Measurements from ENCODE around the gene ZNF219. TPM values are rescaled to one million over a fixed set of nuclear protein-coding genes. Genes with fewer than 3 reads are reported as not detected.

The ZNF219 gene
- total and polyA plus RNA-seq, 2 of the 13 experiments (the other 11 are each of a cell fraction or from before 2014, with no cell fraction given) = 34.5 to 36.6 TPM

DNA sequence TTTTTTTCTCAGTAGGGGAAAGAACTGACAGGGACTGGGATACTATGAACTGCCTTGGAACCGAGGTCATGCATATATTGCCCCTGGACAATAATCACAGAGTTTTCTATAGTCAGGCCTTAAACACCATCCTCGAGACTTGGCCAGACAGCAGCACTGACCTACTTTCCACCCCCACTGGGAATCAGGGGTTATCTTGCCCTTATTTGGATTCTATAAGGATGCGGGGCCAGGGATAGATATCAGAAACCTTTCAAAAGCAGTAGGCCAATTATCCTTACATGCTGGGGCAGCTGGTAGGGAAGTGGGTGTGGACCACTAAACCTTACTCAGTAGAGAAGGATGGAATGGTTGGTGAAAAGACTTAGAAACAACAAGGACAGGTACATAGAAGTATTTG, 2.0 kb downstream of the ZNF219 start:
- Histone ChIP-seq H3K4me2 (ENCODE audit: low read depth, low read length) (peak overlapping the region; percentile 94), H3K4me1 (ENCODE audit: insufficient read depth, low read length) (peaks cover 64% of the 10 kb centered on the region), H3K4me3 (replicated peaks in 1 of 3; ENCODE audit: insufficient read depth in 1 of 3, low read depth in 2 of 3, low read length in 3 of 3) (peak overlapping the region in 1 of 3 experiments; percentile 71; a peak in 1 of 6 replicates), H3K27ac (ENCODE audit: extremely low read length, insufficient read depth, low read length) (peak overlapping the region; percentile 70), H2AFZ (ENCODE audit: low read length) (no peak overlapping the region), H3K27me3 (ENCODE audit: control insufficient read depth in 1 of 2, insufficient read depth in 2 of 2, low read length in 2 of 2) (no peaks in the 10 kb centered on the region; a peak in 1 of 5 replicates), H3K9me3 (ENCODE audit: low read length) (no peaks in the 10 kb centered on the region), H3K79me2 (ENCODE audit: insufficient read depth, low read length) (peaks cover 30% of the 10 kb centered on the region), H3K36me3 (replicated peaks in 1 of 2; ENCODE audit: control insufficient read depth in 1 of 2, insufficient read depth in 2 of 2, low read length in 2 of 2) (peaks cover 9 to 18% of the 10 kb centered on the region in 2 experiments), H4K20me1 (ENCODE audit: insufficient read depth, low read length) (peaks cover 8% of the 10 kb centered on the region; the same call in 1 of the 2 replicates), H3K9ac (ENCODE audit: insufficient read depth, low read depth, low read length) (peak overlapping the region; percentile 77; the same call in 1 of the 2 replicates)
- no peak for FAIRE-seq
- ATAC-seq = no peak
- BruUV-seq (replicated peaks) = TSS peak; percentile 56
- 93% methylated on average over 3 of the region's 3 CpGs for WGBS (ENCODE audit: low lambda C conversion rate)
- POLR2A ChIA-PET = interaction anchor here (1.1 to 7.8 kb wide), 12 partner anchors 8 to 81 kb away, joined by 3 to 91 read pairs (median 13); partner anchors contain the start of gene ARHGEF40
- DNase-seq (ENCODE audit: low spot score) = no peak
- CTCF ChIA-PET (ENCODE audit: low intra/inter-chr PET ratio, low total read pairs) = interaction anchor here (1.5 to 12.2 kb wide), 3 partner anchors 10 to 81 kb away, joined by 4 to 320 read pairs (median 135); partner anchors contain the start of gene ARHGEF40
- in situ Hi-C loops (cut with HindIII; ENCODE audit: extremely low pct_ligation_motif_present, low pct_unique_long_range_greater_than_20kb) (no loop called here), intact Hi-C loops (cut with micrococcal nuclease; ENCODE audit: unreplicated experiment) (loop anchor here (1.0 kb wide), 1 partner anchor 8 kb away; no protein-coding TSS in a partner anchor)
- TF ChIP-seq DMAP1 (CRISPR knock-in tag; IDR thresholded peaks at IDR 0.05) (no peak), MAFF (IDR thresholded peaks at IDR 0.05; ENCODE audit: low read depth, low read length) (no peak), U2AF1 (optimal IDR thresholded peaks at IDR 0.05; ENCODE audit: low read depth, low read length) (no peak), ZNF703 (CRISPR knock-in tag; IDR thresholded peaks at IDR 0.05; ENCODE audit: borderline replicate concordance) (0 out of 2 replicates have a peak, but pooled peaks have one; percentile 32), ZNF670 (CRISPR knock-in tag; IDR thresholded peaks at IDR 0.05; ENCODE audit: borderline replicate concordance) (no peak), RBFOX2 (IDR thresholded peaks at IDR 0.05; ENCODE audit: low read depth, low read length) (peak; percentile 22; the same call in 1 of the 2 replicates), ZFP90 (CRISPR knock-in tag; IDR thresholded peaks at IDR 0.05; ENCODE audit: borderline replicate concordance) (no peak), ZNF44 (CRISPR knock-in tag; IDR thresholded peaks at IDR 0.05) (no peak), ZNF790 (CRISPR knock-in tag; IDR thresholded peaks at IDR 0.05; ENCODE audit: borderline replicate concordance) (no peak), MIER2 (CRISPR knock-in tag; IDR thresholded peaks at IDR 0.05) (no peak), PCBP1 (IDR thresholded peaks at IDR 0.05; ENCODE audit: borderline replicate concordance, low read depth, low read length) (no peak), PHF8 (CRISPR knock-in tag; IDR thresholded peaks at IDR 0.05) (no peak)
- TF ChIP-seq, protein P1, sequence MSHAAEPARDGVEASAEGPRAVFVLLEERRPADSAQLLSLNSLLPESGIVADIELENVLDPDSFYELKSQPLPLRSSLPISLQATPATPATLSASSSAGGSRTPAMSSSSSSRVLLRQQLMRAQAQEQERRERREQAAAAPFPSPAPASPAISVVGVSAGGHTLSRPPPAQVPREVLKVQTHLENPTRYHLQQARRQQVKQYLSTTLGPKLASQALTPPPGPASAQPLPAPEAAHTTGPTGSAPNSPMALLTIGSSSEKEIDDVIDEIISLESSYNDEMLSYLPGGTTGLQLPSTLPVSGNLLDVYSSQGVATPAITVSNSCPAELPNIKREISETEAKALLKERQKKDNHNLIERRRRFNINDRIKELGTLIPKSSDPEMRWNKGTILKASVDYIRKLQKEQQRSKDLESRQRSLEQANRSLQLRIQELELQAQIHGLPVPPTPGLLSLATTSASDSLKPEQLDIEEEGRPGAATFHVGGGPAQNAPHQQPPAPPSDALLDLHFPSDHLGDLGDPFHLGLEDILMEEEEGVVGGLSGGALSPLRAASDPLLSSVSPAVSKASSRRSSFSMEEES (CRISPR knock-in tag; IDR thresholded peaks at IDR 0.05) = no peak
- TF ChIP-seq, protein P2, sequence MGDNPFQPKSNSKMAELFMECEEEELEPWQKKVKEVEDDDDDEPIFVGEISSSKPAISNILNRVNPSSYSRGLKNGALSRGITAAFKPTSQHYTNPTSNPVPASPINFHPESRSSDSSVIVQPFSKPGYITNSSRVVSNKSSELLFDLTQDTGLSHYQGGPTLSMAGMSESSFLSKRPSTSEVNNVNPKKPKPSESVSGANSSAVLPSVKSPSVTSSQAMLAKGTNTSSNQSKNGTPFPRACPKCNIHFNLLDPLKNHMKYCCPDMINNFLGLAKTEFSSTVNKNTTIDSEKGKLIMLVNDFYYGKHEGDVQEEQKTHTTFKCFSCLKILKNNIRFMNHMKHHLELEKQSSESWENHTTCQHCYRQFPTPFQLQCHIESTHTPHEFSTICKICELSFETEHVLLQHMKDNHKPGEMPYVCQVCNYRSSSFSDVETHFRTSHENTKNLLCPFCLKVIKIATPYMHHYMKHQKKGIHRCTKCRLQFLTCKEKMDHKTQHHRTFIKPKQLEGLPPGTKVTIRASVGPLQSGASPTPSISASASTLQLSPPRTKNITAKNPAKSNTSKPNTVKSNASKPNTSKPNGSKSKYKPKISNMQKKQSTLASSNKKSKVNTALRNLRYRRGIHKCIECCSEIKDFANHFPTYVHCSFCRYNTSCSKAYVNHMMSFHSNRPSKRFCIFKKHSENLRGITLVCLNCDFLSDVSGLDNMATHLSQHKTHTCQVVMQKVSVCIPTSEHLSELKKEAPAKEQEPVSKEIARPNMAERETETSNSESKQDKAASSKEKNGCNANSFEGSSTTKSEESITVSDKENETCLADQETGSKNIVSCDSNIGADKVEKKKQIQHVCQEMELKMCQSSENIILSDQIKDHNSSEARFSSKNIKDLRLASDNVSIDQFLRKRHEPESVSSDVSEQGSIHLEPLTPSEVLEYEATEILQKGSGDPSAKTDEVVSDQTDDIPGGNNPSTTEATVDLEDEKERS (CRISPR knock-in tag; IDR thresholded peaks at IDR 0.05) = peak; percentile 68; the same call in 1 of the 2 replicates
- TF ChIP-seq, protein P3, sequence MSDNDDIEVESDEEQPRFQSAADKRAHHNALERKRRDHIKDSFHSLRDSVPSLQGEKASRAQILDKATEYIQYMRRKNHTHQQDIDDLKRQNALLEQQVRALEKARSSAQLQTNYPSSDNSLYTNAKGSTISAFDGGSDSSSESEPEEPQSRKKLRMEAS (IDR thresholded peaks at IDR 0.05) = no peak
- TF ChIP-seq, protein P4, sequence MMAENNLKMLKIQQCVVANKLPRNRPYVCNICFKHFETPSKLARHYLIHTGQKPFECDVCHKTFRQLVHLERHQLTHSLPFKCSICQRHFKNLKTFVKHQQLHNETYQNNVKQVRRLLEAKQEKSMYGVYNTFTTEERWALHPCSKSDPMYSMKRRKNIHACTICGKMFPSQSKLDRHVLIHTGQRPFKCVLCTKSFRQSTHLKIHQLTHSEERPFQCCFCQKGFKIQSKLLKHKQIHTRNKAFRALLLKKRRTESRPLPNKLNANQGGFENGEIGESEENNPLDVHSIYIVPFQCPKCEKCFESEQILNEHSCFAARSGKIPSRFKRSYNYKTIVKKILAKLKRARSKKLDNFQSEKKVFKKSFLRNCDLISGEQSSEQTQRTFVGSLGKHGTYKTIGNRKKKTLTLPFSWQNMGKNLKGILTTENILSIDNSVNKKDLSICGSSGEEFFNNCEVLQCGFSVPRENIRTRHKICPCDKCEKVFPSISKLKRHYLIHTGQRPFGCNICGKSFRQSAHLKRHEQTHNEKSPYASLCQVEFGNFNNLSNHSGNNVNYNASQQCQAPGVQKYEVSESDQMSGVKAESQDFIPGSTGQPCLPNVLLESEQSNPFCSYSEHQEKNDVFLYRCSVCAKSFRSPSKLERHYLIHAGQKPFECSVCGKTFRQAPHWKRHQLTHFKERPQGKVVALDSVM (CRISPR knock-in tag; IDR thresholded peaks at IDR 0.05) = no peak

All from HepG2 (cell line).